G401 (cell line): ENCODE measurements around the gene ATP6AP1. TPM values are rescaled to one million over a fixed set of nuclear protein-coding genes. Genes with fewer than 3 reads are reported as not detected.
"Not testable (repeated sequence)": the region's sequence is repeated elsewhere in the genome, so short reads cannot be mapped to it uniquely, and the experiment has no call there.

Experiments
- DNase-seq: peaks from one replicate; pipeline ENCODE4 v3.0.0-alpha.2; 2015; ENCODE audit warnings: low spot score
- in situ Hi-C: cut with HindIII; loops from 2 replicates; pipeline ENCODE4 v1.10.0; 2016; ENCODE audit warnings: low sequenced_read_pairs, mixed read lengths
- total RNA-seq: library from RNA; depleted of rRNA; stranded (reverse); fragments of >200 nt; shearing (Covaris generic); gene quantifications from 2 replicates; pipeline ENCODE4 v1.2.3, GENCODE V29; 2014

The ATP6AP1 gene
- total RNA-seq, 1 experiment from 2014 or later: 60.6 TPM

GRCh38 chrX:154397888-154398667, 30.4 kb upstream of the ATP6AP1 start, which contains the start of gene RPL10:
Gene RPL10 (plus strand): TSS chrX:154398377. CDS start chrX:154398520, 143 bp downstream.
- in situ Hi-C loops: no loop called here
- DNase-seq: peak; percentile 94

- peak; percentile 82 for DNase-seq
- in situ Hi-C loops: no loop called here
Measured at GRCh38 chrX:154398668-154399526, 29.6 kb upstream of the ATP6AP1 start.

GRCh38 chrX:154399527-154400368, 28.7 kb upstream of the ATP6AP1 start:
- no peak for DNase-seq

GRCh38 chrX:154400369-154400817, 28.1 kb upstream of the ATP6AP1 start:
- DNase-seq, in situ Hi-C loops: not testable (repeated sequence)

More at GRCh38 chrX:154399527-154400368, 28.7 kb upstream of the ATP6AP1 start:
- in situ Hi-C loops: no loop called here

- DNase-seq: no peak
- in situ Hi-C loops: no loop called here
Measured at GRCh38 chrX:154401045-154401799, 27.3 kb upstream of the ATP6AP1 start.

- DNase-seq: no peak
- in situ Hi-C loops: no loop called here
Measured at GRCh38 chrX:154401918-154402621, 26.4 kb upstream of the ATP6AP1 start.

GRCh38 chrX:154402622-154403127, 25.8 kb upstream of the ATP6AP1 start:
- DNase-seq: no peak
- in situ Hi-C loops: no loop called here

GRCh38 chrX:154403192-154403591, 25.3 kb upstream of the ATP6AP1 start:
- no peak for DNase-seq
- in situ Hi-C loops: no loop called here

GRCh38 chrX:154403858-154404257, 24.6 kb upstream of the ATP6AP1 start:
- DNase-seq: no peak
- in situ Hi-C loops: no loop called here

- in situ Hi-C loops: no loop called here
- DNase-seq: no peak
Measured at GRCh38 chrX:154404625-154405192, 23.8 kb upstream of the ATP6AP1 start.

- no peak for DNase-seq
- in situ Hi-C loops: no loop called here
Measured at GRCh38 chrX:154408659-154409221, 19.7 kb upstream of the ATP6AP1 start.

- DNase-seq: peak; percentile 26
- in situ Hi-C loops: no loop called here
Measured at GRCh38 chrX:154409222-154409871, 19.1 kb upstream of the ATP6AP1 start, which contains the start of gene DNASE1L1. Gene DNASE1L1 (minus strand): TSS chrX:154409254. CDS start chrX:154405568, 3,686 bp downstream.

- peak; percentile 66 for DNase-seq
- in situ Hi-C loops: no loop called here
Measured at GRCh38 chrX:154411981-154412340, 16.5 kb upstream of the ATP6AP1 start.

- DNase-seq: no peak
- in situ Hi-C loops: no loop called here
Measured at GRCh38 chrX:154412468-154412867, 16.0 kb upstream of the ATP6AP1 start.

GRCh38 chrX:154413142-154413541, 15.3 kb upstream of the ATP6AP1 start:
- in situ Hi-C loops: no loop called here

GRCh38 chrX:154417157-154417556, 11.3 kb upstream of the ATP6AP1 start:
- DNase-seq: peak; percentile 65

More at GRCh38 chrX:154413142-154413541, 15.3 kb upstream of the ATP6AP1 start:
- DNase-seq: no peak

More at GRCh38 chrX:154417157-154417556, 11.3 kb upstream of the ATP6AP1 start:
- in situ Hi-C loops: no loop called here
